Panc1 (cell line): ENCODE measurements around the gene SLC35E3. TPM values are rescaled to one million over a fixed set of nuclear protein-coding genes. Genes with fewer than 3 reads are reported as not detected.

Experiments used
- ATAC-seq: fragments of 200-7000 bp; cut with Tn5 transposase; 2 replicates; pipeline ENCODE4 v1.9.1; 2020; ENCODE audit warnings: mild to moderate bottlenecking, moderate library complexity
- BruUV-seq: library from RNA; stranded (reverse); fragments of 400-500 nt; replicated peaks from 2 replicates; lab custom pipeline; 2021; lab: Mats Ljungman, UMichigan
- CTCF ChIA-PET: fragments of 300-600 bp; sonication (Branson Sonifier 250); formaldehyde crosslinking; loops from one replicate; lab custom pipeline; 2022; ENCODE audit warnings: antibody characterized with exemption; lab: Charles Lee
- POLR2A ChIA-PET: fragments of 300-600 bp; sonication (Branson Sonifier 250); formaldehyde crosslinking; loops from one replicate; lab custom pipeline; 2022; ENCODE audit warnings: antibody characterized with exemption; lab: Charles Lee
- DNase-seq: peaks from one replicate; pipeline ENCODE4 v3.0.0-alpha.2; 2010; ENCODE audit warnings: low read depth, low spot score
- H3K27ac ChIP-seq: 2 replicates; pipeline ENCODE4 v1.5.1; 2011; ENCODE audit warnings: mild to moderate bottlenecking, low read length, inconsistent platforms
- H3K27me3 ChIP-seq: fragments of 200-500 bp; sonication (Bioruptor generic); 2 replicates; pipeline ENCODE4 v1.6.0; 2014; ENCODE audit warnings: low read length, inconsistent platforms; ENCODE audit not compliant: control insufficient read depth, insufficient read depth
- H3K36me3 ChIP-seq: fragments of 200-500 bp; sonication (Bioruptor generic); 2 replicates; pipeline ENCODE4 v1.5.1; 2014; ENCODE audit warnings: inconsistent platforms, mild to moderate bottlenecking, low read length, moderate library complexity; ENCODE audit not compliant: control insufficient read depth, insufficient read depth
- H3K4me1 ChIP-seq: 2 replicates; pipeline ENCODE4 v1.5.1; 2011; ENCODE audit warnings: inconsistent platforms, mild to moderate bottlenecking, low read length, moderate library complexity; ENCODE audit not compliant: control insufficient read depth, insufficient read depth
- H3K4me3 ChIP-seq, 2 experiments: 2 replicates each; pipeline ENCODE4 v1.5.1; 2011 to 2012; ENCODE audit warnings: low read depth in 2 of 2, low read length in 2 of 2, mild to moderate bottlenecking in 2 of 2, inconsistent platforms in 1 of 2, moderate library complexity in 1 of 2
- H3K9me3 ChIP-seq: fragments of 200-500 bp; sonication (Bioruptor generic); 2 replicates; pipeline ENCODE4 v1.5.1; 2014; ENCODE audit warnings: low read depth, mild to moderate bottlenecking, inconsistent platforms, low read length, moderate library complexity; ENCODE audit not compliant: control insufficient read depth, insufficient read depth
- CTCF ChIP-seq: fragments of 450-650 bp; IDR thresholded peaks from 2 replicates; pipeline ENCODE4 v1.5.1; 2017; ENCODE audit warnings: mild to moderate bottlenecking
- POLR2AphosphoS5 ChIP-seq: IDR thresholded peaks from 2 replicates; pipeline ENCODE4 v1.6.1; 2012; ENCODE audit warnings: mild to moderate bottlenecking, low read depth, low read length, moderate library complexity
- REST ChIP-seq, 2 experiments: IDR thresholded peaks; 2 replicates each; pipeline ENCODE4 v1.6.1; 2011 to 2012; ENCODE audit warnings: low read depth in 2 of 2, control low read depth in 1 of 2, low read length in 1 of 2, mild to moderate bottlenecking in 1 of 2, moderate library complexity in 1 of 2; ENCODE audit not compliant: insufficient read depth in 1 of 2
- SIN3A ChIP-seq: IDR thresholded peaks from 2 replicates; pipeline ENCODE4 v1.6.1; 2012; ENCODE audit warnings: low read depth, mild to moderate bottlenecking, low read length, moderate library complexity, borderline replicate concordance; ENCODE audit not compliant: insufficient read depth
- TCF7L2 ChIP-seq: IDR thresholded peaks from 2 replicates; pipeline ENCODE4 v1.6.1; 2011; ENCODE audit warnings: mild to moderate bottlenecking, low read depth, low read length, inconsistent platforms
- in situ Hi-C: cut with HindIII; loops from 2 replicates; pipeline ENCODE4 v1.10.0; 2016; ENCODE audit warnings: low sequenced_read_pairs, low pct_unique_long_range_greater_than_20kb
- intact Hi-C: fragments of 100-400 bp; cut with micrococcal nuclease; formaldehyde crosslinking; loops from one replicate; pipeline ENCODE4 v1.10.0; 2022; ENCODE audit not compliant: unreplicated experiment
- total RNA-seq: library from RNA; stranded (reverse); gene quantifications from one replicate; pipeline ENCODE4 v1.2.1, GENCODE V29; 2021; ENCODE audit not compliant: unreplicated experiment

SLC35E3 gene
- total RNA-seq, 1 experiment from 2014 or later, result 15.9 TPM

GRCh38 chr12:68794653-68795251 is 48.8 kb downstream of the SLC35E3 start:
- in situ Hi-C loops, result no loop called here
- no peak for TF ChIP-seq POLR2AphosphoS5
- ChIA-PET POLR2A (interaction anchor here (0.6 kb wide), 1 partner anchor 16 kb away, joined by 3 read pairs; no protein-coding TSS in a partner anchor), CTCF (no interaction called here)
- H3K4me1 ChIP-seq, result no peaks in the 10 kb centered on the region
- no peaks in the 10 kb centered on the region for H3K9me3 ChIP-seq
- H3K36me3 ChIP-seq, result no peaks in the 10 kb centered on the region
- ATAC-seq (peak; percentile 72; the same call in 1 of the 2 replicates), DNase-seq (no peak)
- BruUV-seq, result no TSS peak
- intact Hi-C loops, result no loop called here
- no peaks in the 10 kb centered on the region for H3K27me3 ChIP-seq
- no peak overlapping the region for H3K4me3 ChIP-seq
- no peak overlapping the region for H3K27ac ChIP-seq

DNA sequence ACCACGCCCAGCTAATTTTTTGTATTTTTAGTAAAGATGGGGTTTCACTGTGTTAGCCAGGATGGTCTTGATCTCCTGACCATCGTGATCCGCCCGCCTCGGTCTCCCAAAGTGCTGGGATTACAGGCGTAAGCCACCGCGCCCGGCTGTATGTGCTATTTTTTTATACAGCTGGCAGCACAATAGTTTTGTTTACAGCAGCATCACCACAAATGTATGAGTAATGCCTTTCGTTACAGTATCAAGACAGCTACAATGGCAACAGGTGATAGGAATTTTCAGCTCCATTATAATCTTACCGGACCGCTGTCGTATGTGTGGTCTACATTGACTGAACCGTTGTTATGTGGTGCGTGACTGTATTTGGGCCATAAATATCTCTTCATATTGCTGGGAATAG is 50.4 kb downstream of the SLC35E3 start:
- no peaks in the 10 kb centered on the region for H3K27me3 ChIP-seq
- no peaks in the 10 kb centered on the region for H3K9me3 ChIP-seq
- intact Hi-C loops (no loop called here), in situ Hi-C loops (no loop called here)
- no peak overlapping the region for H3K4me3 ChIP-seq
- H3K4me1 ChIP-seq, result no peaks in the 10 kb centered on the region
- TF ChIP-seq SIN3A, result no peak
- TF ChIP-seq POLR2AphosphoS5, result no peak
- no peak for TF ChIP-seq REST (IDR thresholded peaks at IDR 0.05; ENCODE audit: insufficient read depth in 1 of 2, low read depth in 2 of 2, low read length in 1 of 2)
- TF ChIP-seq CTCF, result no peak
- TF ChIP-seq TCF7L2, result no peak
- CTCF ChIA-PET, result no interaction called here
- no peaks in the 10 kb centered on the region for H3K36me3 ChIP-seq
- POLR2A ChIA-PET, result no interaction called here
- no peak for ATAC-seq
- BruUV-seq, result no TSS peak
- H3K27ac ChIP-seq, result no peak overlapping the region
- no peak for DNase-seq

GRCh38 chr12:68798882-68799234 is 52.9 kb downstream of the SLC35E3 start:
- BruUV-seq, result no TSS peak
- Histone ChIP-seq H3K27ac (no peak overlapping the region), H3K9me3 (no peaks in the 10 kb centered on the region), H3K4me3 (no peak overlapping the region), H3K4me1 (no peaks in the 10 kb centered on the region), H3K27me3 (no peaks in the 10 kb centered on the region), H3K36me3 (no peaks in the 10 kb centered on the region)
- CTCF ChIA-PET, result no interaction called here
- no peak for TF ChIP-seq TCF7L2
- in situ Hi-C loops (no loop called here), intact Hi-C loops (no loop called here)
- DNase-seq (no peak), ATAC-seq (no peak)
- POLR2A ChIA-PET, result interaction anchor here (0.5 kb wide), 1 partner anchor 85 kb away, joined by 3 read pairs; no protein-coding TSS in a partner anchor
